Measurements from ENCODE around the gene CX3CL1.

GRCh38 chr16:57427307-57427706 is 55.0 kb downstream of the CX3CL1 start:
- TF ChIP-seq YY1 (IDR thresholded peaks at IDR 0.05; ENCODE audit: low read depth, low read length) (no peak), MXI1 (IDR thresholded peaks at IDR 0.05; ENCODE audit: low read depth, low read length) (no peak), CTCF (IDR thresholded peaks at IDR 0.05 in 2 of 3, conservative IDR thresholded peaks at IDR 0.05 in 1 of 3; ENCODE audit: control insufficient read depth in 2 of 3, extremely low read depth in 1 of 3, insufficient read depth in 1 of 3, low read depth in 3 of 3, low read length in 3 of 3) (no peak), SIN3A (IDR thresholded peaks at IDR 0.05; ENCODE audit: low read depth, low read length) (no peak), MLLT1 (IDR thresholded peaks at IDR 0.05) (no peak), PML (IDR thresholded peaks at IDR 0.05; ENCODE audit: low read length) (no peak), GABPA (IDR thresholded peaks at IDR 0.05; ENCODE audit: low read depth) (no peak), RAD21 (IDR thresholded peaks at IDR 0.05; ENCODE audit: insufficient read depth, low read depth, low read length) (no peak), HDAC6 (IDR thresholded peaks at IDR 0.05; ENCODE audit: unreplicated experiment) (no peak)
